HFFc6 (cell line): ENCODE measurements around the gene GSDMA. TPM values are rescaled to one million over a fixed set of nuclear protein-coding genes. Genes with fewer than 3 reads are reported as not detected.

Experiments
- DNase-seq: peaks from one replicate; pipeline ENCODE4 v3.0.0-alpha.2; 2018
- H3K27ac Mint-ChIP-seq: 2 replicates; pipeline ENCODE4 v1.8.0; 2020; ENCODE audit warnings: mild to moderate bottlenecking, mixed read lengths
- H3K27me3 Mint-ChIP-seq: 2 replicates; pipeline ENCODE4 v1.8.0; 2021; ENCODE audit warnings: mild to moderate bottlenecking, moderate library complexity, mixed read lengths; ENCODE audit not compliant: insufficient read depth
- H3K36me3 Mint-ChIP-seq: 2 replicates; pipeline ENCODE4 v1.8.0; 2021; ENCODE audit warnings: low read depth, mixed read lengths
- H3K4me1 Mint-ChIP-seq: 2 replicates; pipeline ENCODE4 v1.8.0; 2020; ENCODE audit warnings: low read depth, mixed read lengths
- H3K4me3 Mint-ChIP-seq: 2 replicates; pipeline ENCODE4 v1.8.0; 2020; ENCODE audit warnings: mild to moderate bottlenecking, moderate library complexity, mixed read lengths
- H3K9me3 Mint-ChIP-seq: 2 replicates; pipeline ENCODE4 v1.8.0; 2020; ENCODE audit warnings: mild to moderate bottlenecking, mixed read lengths
- CTCF ChIP-seq: fragments of 200-600 bp; sonication (generic); IDR thresholded peaks from 2 replicates; pipeline ENCODE4 v1.5.0; 2021; ENCODE audit warnings: antibody characterized with exemption, mild to moderate bottlenecking
- total RNA-seq, 6 experiments: library from RNA; stranded (reverse); fragmentation: NEBNext Ultra II Directional; extraction: Animal tissue kit (Norgen Biotek cat#: 25700); gene quantifications; 2 replicates in 1 of 6; 3 replicates in 5 of 6; pipeline ENCODE4 v1.2.3, GENCODE V29; 2021

GSDMA gene
- total RNA-seq, 6 experiments from 2014 or later, result 0.11 to 0.43 (median 0.36) TPM

DNA sequence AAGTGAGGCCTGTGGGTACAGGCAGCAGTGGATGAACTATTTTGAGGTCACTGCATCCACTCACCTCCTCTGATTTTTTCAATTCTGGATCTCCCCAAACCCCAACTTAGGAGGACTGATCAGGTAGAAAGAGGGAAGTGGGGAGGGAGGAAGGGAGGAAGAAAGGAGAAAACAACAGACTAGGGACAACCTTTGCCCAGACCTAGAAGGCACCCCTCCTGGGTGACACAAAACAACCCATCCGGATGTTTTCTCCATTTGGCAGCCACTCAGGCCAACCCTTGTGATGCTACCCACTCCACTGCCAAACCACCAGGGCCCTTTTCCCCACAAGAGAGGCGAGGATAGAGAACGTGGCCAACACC, 38.1 kb upstream of the GSDMA start:
- Mint-ChIP-seq H3K9me3 (no peaks in the 10 kb centered on the region), H3K27me3 (no peaks in the 10 kb centered on the region), H3K4me1 (peaks cover 50% of the 10 kb centered on the region), H3K27ac (peak overlapping the region; percentile 79), H3K36me3 (no peaks in the 10 kb centered on the region; the same call in 1 of the 2 replicates), H3K4me3 (peak overlapping the region; percentile 49)
- no peak for DNase-seq
- TF ChIP-seq CTCF, result no peak

GRCh38 chr17:39925282-39926134, 37.3 kb upstream of the GSDMA start:
- Mint-ChIP-seq H3K36me3 (no peaks in the 10 kb centered on the region; the same call in 1 of the 2 replicates), H3K4me1 (peaks cover 56% of the 10 kb centered on the region), H3K4me3 (peak overlapping the region; percentile 91), H3K9me3 (no peaks in the 10 kb centered on the region), H3K27me3 (no peaks in the 10 kb centered on the region; the same call in 1 of the 2 replicates), H3K27ac (peak overlapping the region; percentile 93)
- no peak for DNase-seq
- no peak for TF ChIP-seq CTCF

- Mint-ChIP-seq H3K4me1 (peaks cover 56% of the 10 kb centered on the region), H3K36me3 (no peaks in the 10 kb centered on the region; the same call in 1 of the 2 replicates), H3K9me3 (no peaks in the 10 kb centered on the region), H3K27ac (peak overlapping the region; percentile 93), H3K27me3 (no peaks in the 10 kb centered on the region; the same call in 1 of the 2 replicates), H3K4me3 (peak overlapping the region; percentile 91)
- no peak for TF ChIP-seq CTCF
- DNase-seq, result no peak
These were observed 36.6 kb upstream of the GSDMA start for GRCh38 chr17:39926135-39926587.

GRCh38 chr17:39926588-39927100, 36.2 kb upstream of the GSDMA start:
- H3K27ac Mint-ChIP-seq, result peak overlapping the region; percentile 93
- no peaks in the 10 kb centered on the region; the same call in 1 of the 2 replicates for H3K36me3 Mint-ChIP-seq
- TF ChIP-seq CTCF, result no peak
- DNase-seq, result no peak
- H3K4me1 Mint-ChIP-seq, result peaks cover 56% of the 10 kb centered on the region
- H3K27me3 Mint-ChIP-seq, result no peaks in the 10 kb centered on the region; the same call in 1 of the 2 replicates
- no peaks in the 10 kb centered on the region for H3K9me3 Mint-ChIP-seq
- peak overlapping the region; percentile 91 for H3K4me3 Mint-ChIP-seq

GRCh38 chr17:39927101-39927928, 35.5 kb upstream of the GSDMA start, which contains the start of the genes LRRC3C and ORMDL3:
LRRC3C (plus strand) TSS chr17:39927732; CDS start chr17:39941524, 13,792 bp downstream.
ORMDL3 (minus strand) TSS chr17:39927601; CDS start chr17:39924203, 3,398 bp downstream.
- Mint-ChIP-seq H3K27ac (peak within 1 kb of the TSS; percentile 93), H3K4me1 (peaks cover 56% of the 10 kb centered on the region), H3K27me3 (no peaks in the 10 kb centered on the region; the same call in 1 of the 2 replicates), H3K9me3 (no peaks in the 10 kb centered on the region), H3K4me3 (peak within 1 kb of the TSS; percentile 91), H3K36me3 (no peaks in the 10 kb centered on the region; the same call in 1 of the 2 replicates)
- peak; percentile 89 for DNase-seq
- TF ChIP-seq CTCF, result no peak
